A549 treated with dexamethasone at 1 μM for 4 hours (cell line): Measurements from ENCODE around the gene PMCH. TPM values are rescaled to one million over a fixed set of nuclear protein-coding genes. Genes with fewer than 3 reads are reported as not detected.

Source experiments
- total RNA-seq: library from RNA; stranded (reverse); fragments of 200-300 nt; extraction: Qiagen RNA extraction; gene quantifications from 5 replicates; pipeline ENCODE4 v1.2.3, GENCODE V29; 2022

PMCH gene
- not detected in 5 replicates for total RNA-seq

GRCh38 chr12:102197789-102198188, at the start of gene PMCH:
Gene PMCH (minus strand): TSS chr12:102197833. CDS start chr12:102197770, 63 bp downstream.

Other genes with a start within 250 kb of the PMCH start
- 30.5 to 35.2 TPM (median 31.7 TPM) in 5 replicates for gene WASHC3, start 135.8 kb downstream of the PMCH start, total RNA-seq
- 57.4 to 82.0 TPM (median 60.4 TPM) in 5 replicates for gene NUP37, start 77.7 kb downstream of the PMCH start, total RNA-seq
- gene PARPBP, start 77.7 kb downstream of the PMCH start, total RNA-seq = 18.2 to 21.0 TPM (median 18.8 TPM) in 5 replicates